HepG2 (cell line): ENCODE measurements around the gene EIF5A. TPM values are rescaled to one million over a fixed set of nuclear protein-coding genes. Genes with fewer than 3 reads are reported as not detected.

ENCODE experiments used
- E2F2 ChIP-seq: sonication (generic); formaldehyde crosslinking; IDR thresholded peaks from 2 replicates; pipeline ENCODE4 v1.4.0; 2020; ENCODE audit warnings: missing genetic modification reagents, borderline replicate concordance
- ESRRA ChIP-seq: sonication (generic); formaldehyde crosslinking; IDR thresholded peaks from 2 replicates; pipeline ENCODE4 v1.5.1; 2020; ENCODE audit warnings: mild to moderate bottlenecking, low read depth, missing genetic modification reagents
- ETS1 ChIP-seq: sonication (generic); formaldehyde crosslinking; IDR thresholded peaks from 2 replicates; pipeline ENCODE4 v1.4.0; 2020; ENCODE audit warnings: missing genetic modification reagents
- FLYWCH1 ChIP-seq: sonication (generic); formaldehyde crosslinking; IDR thresholded peaks from 2 replicates; pipeline ENCODE4 v1.8.1; 2023; ENCODE audit warnings: mild to moderate bottlenecking, missing genetic modification reagents
- FOSL2 ChIP-seq: sonication (generic); formaldehyde crosslinking; IDR thresholded peaks from 2 replicates; pipeline ENCODE4 v1.4.0; 2020; ENCODE audit warnings: missing genetic modification reagents
- HOXA3 ChIP-seq: sonication (generic); formaldehyde crosslinking; IDR thresholded peaks from 2 replicates; pipeline ENCODE4 v1.5.0; 2020; ENCODE audit warnings: missing genetic modification reagents
- HOXA7 ChIP-seq: sonication (generic); formaldehyde crosslinking; IDR thresholded peaks from 2 replicates; pipeline ENCODE4 v1.8.1; 2022; ENCODE audit warnings: mild to moderate bottlenecking, missing genetic modification reagents, moderate library complexity
- RNF219 ChIP-seq: sonication (generic); formaldehyde crosslinking; IDR thresholded peaks from 2 replicates; pipeline ENCODE4 v1.5.0; 2020; ENCODE audit warnings: mild to moderate bottlenecking, missing genetic modification reagents
- TOPORS ChIP-seq: sonication (generic); formaldehyde crosslinking; IDR thresholded peaks from 2 replicates; pipeline ENCODE4 v1.8.0; 2023; ENCODE audit warnings: mild to moderate bottlenecking, missing genetic modification reagents
- ZBED4 ChIP-seq: sonication (generic); formaldehyde crosslinking; IDR thresholded peaks from 2 replicates; pipeline ENCODE4 v1.4.0; 2020; ENCODE audit warnings: missing genetic modification reagents, borderline replicate concordance
- ZMAT5 ChIP-seq: sonication (generic); formaldehyde crosslinking; IDR thresholded peaks from 2 replicates; pipeline ENCODE4 v1.5.0; 2020; ENCODE audit warnings: mild to moderate bottlenecking, low read depth, missing genetic modification reagents, borderline replicate concordance
- ZNF143 ChIP-seq: sonication (generic); formaldehyde crosslinking; IDR thresholded peaks from 2 replicates; pipeline ENCODE4 v1.4.0; 2020; ENCODE audit warnings: missing genetic modification reagents
- ZNF281 ChIP-seq: sonication (generic); formaldehyde crosslinking; IDR thresholded peaks from 2 replicates; pipeline ENCODE4 v1.4.0; 2020; ENCODE audit warnings: missing genetic modification reagents, borderline replicate concordance
- ZNF577 ChIP-seq: sonication (generic); formaldehyde crosslinking; IDR thresholded peaks from 2 replicates; pipeline ENCODE4 v1.4.0; 2020; ENCODE audit warnings: mild to moderate bottlenecking, low read depth, missing genetic modification reagents, borderline replicate concordance
- ZNF598 ChIP-seq: sonication (generic); formaldehyde crosslinking; IDR thresholded peaks from 2 replicates; pipeline ENCODE4 v1.5.1; 2020; ENCODE audit warnings: mild to moderate bottlenecking, missing genetic modification reagents, borderline replicate concordance
- ZNF709 ChIP-seq: sonication (generic); formaldehyde crosslinking; IDR thresholded peaks from 2 replicates; pipeline ENCODE4 v1.5.0; 2020; ENCODE audit warnings: mild to moderate bottlenecking, missing genetic modification reagents
- ZNF775 ChIP-seq: sonication (generic); formaldehyde crosslinking; IDR thresholded peaks from 2 replicates; pipeline ENCODE4 v1.4.0; 2020; ENCODE audit warnings: missing genetic modification reagents, mild to moderate bottlenecking, moderate library complexity, borderline replicate concordance
- polyA plus RNA-seq, 8 experiments: library from polyadenylated mRNA; depleted of rRNA in 3 of 8; stranded (reverse) in 7 of 8; unstranded in 1 of 8; fragments of >200 nt; fragmentation: Illumina TruSeq in 4 of 8; extraction: Trizol in 4 of 8; gene quantifications; 2 replicates each; pipeline versions ENCODE4 v1.2.1 to v1.2.3, GENCODE V29; 2011 to 2016; ENCODE audit warnings: low read depth in 4 of 8, missing spikeins in 1 of 8, mixed read lengths in 1 of 8; ENCODE audit not compliant: insufficient read depth in 1 of 8
- total RNA-seq, 5 experiments: library from RNA; depleted of rRNA; stranded (reverse); fragments of >200 nt; fragmentation: Illumina TruSeq; extraction: Trizol; gene quantifications; 2 replicates each; pipeline ENCODE4 v1.2.3, GENCODE V29; 2016; ENCODE audit warnings: low read depth in 1 of 5

The EIF5A gene
- total and polyA plus RNA-seq, 2 of the 13 experiments (the other 11 are each of a cell fraction or from before 2014, with no cell fraction given) = 319 to 337 TPM

GRCh38 chr17:7329374-7329996 lies 22.1 kb downstream of the EIF5A start (continued):
- TF ChIP-seq ZNF281 (no peak), ZNF577 (CRISPR knock-in tag) (no peak), E2F2 (no peak), ZBED4 (CRISPR knock-in tag) (0 out of 2 replicates have a peak, but pooled peaks have one; percentile 24), ESRRA (peak; percentile 91), FLYWCH1 (CRISPR knock-in tag) (no peak), HOXA3 (CRISPR knock-in tag) (peak; percentile 80), RNF219 (no peak), FOSL2 (peak; percentile 34; the same call in 1 of the 2 replicates), ZNF598 (CRISPR knock-in tag) (no peak), HOXA7 (CRISPR knock-in tag) (no peak), ZMAT5 (CRISPR knock-in tag) (no peak), ZNF775 (CRISPR knock-in tag) (no peak), ETS1 (CRISPR knock-in tag) (no peak), ZNF143 (CRISPR knock-in tag) (peak; percentile 69), ZNF709 (CRISPR knock-in tag) (no peak), TOPORS (CRISPR knock-in tag) (no peak)
